ENCODE data around the gene CCDC88B. TPM values are rescaled to one million over a fixed set of nuclear protein-coding genes. Genes with fewer than 3 reads are reported as not detected.

Gene CCDC88B
- total and polyA plus RNA-seq, 2 of the 8 experiments (the other 6 are each of a cell fraction or from before 2014, with no cell fraction given): 5.9 to 12.5 TPM

DNA sequence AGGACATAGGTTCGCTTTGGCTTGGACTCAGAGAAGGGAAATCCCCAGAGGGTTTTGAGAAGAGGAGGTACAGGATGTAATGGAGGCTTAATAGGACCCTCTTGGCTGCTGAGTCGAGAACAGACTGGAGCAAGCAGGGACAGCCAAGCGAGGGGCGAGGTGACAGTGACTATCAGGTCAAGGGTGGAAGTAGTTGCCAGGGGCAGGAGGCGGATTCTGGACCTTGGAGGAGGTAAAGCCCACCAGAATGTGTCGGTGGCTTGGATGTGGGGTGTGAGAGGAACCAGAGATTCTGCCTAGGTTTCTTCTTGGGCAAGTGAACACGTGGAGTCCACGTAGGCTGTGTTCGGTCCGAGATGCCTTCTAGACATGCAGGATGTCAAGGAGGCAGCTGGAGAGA lies 27.1 kb upstream of the CCDC88B start:
- Histone ChIP-seq H4K20me1 (replicated peaks in 1 of 2; ENCODE audit: control insufficient read depth in 1 of 2, insufficient read depth in 2 of 2, low read length in 2 of 2) (peaks cover under 1 to 3% of the 10 kb centered on the region in 2 experiments), H3K27ac (ENCODE audit: low read depth, low read length) (no peak overlapping the region), H3K23ac (ENCODE audit: insufficient read length) (no peak overlapping the region), H2BK15ac (ENCODE audit: low read length) (no peak overlapping the region), H3K56ac (replicated peaks; ENCODE audit: insufficient read length, low read depth, low read length) (no peak overlapping the region), H2BK20ac (ENCODE audit: low read length) (no peak overlapping the region), H3K4me2 (ENCODE audit: insufficient read depth in 1 of 2, low read depth in 2 of 2, low read length in 2 of 2) (no peak overlapping the region), H3K4me1 (replicated peaks in 1 of 4; ENCODE audit: control insufficient read depth in 3 of 4, insufficient read depth in 4 of 4, low read length in 3 of 4) (peaks cover 0 to 5% (median 2%) of the 10 kb centered on the region in 4 experiments; a peak in 4 of 7 replicates), H2BK12ac (ENCODE audit: low read depth, low read length) (no peak overlapping the region), H3K18ac (ENCODE audit: extremely low read depth, low read length) (no peak overlapping the region), H3K27me3 (replicated peaks in 1 of 4; ENCODE audit: control insufficient read depth in 3 of 4, extremely low read depth in 1 of 4, insufficient read depth in 3 of 4, low read length in 3 of 4) (no peaks in the 10 kb centered on the region), H3K9me3 (ENCODE audit: insufficient read depth in 2 of 2, low read depth in 1 of 2, low read length in 1 of 2) (no peaks in the 10 kb centered on the region), H4K91ac (replicated peaks; ENCODE audit: insufficient read length, low read length) (no peak overlapping the region), H3K79me2 (ENCODE audit: control insufficient read depth in 1 of 2, insufficient read depth in 2 of 2, low read length in 2 of 2) (peaks cover 0 to 12% of the 10 kb centered on the region in 2 experiments; a peak in 2 of 4 replicates), H4K5ac (ENCODE audit: insufficient read length, low read depth, low read length) (no peak overlapping the region), H3K79me1 (ENCODE audit: low read depth, low read length) (peaks cover 5% of the 10 kb centered on the region; the same call in 1 of the 2 replicates), H2BK5ac (ENCODE audit: low read depth, low read length) (0 out of 2 replicates have a peak overlapping the region, but pooled peaks have one; percentile 44), H3K4me3 (ENCODE audit: extremely low read depth in 1 of 4, insufficient read depth in 2 of 4, low read depth in 3 of 4, low read length in 4 of 4) (no peak overlapping the region), H3K9ac (replicated peaks in 1 of 4; ENCODE audit: extremely low read depth in 1 of 4, low read depth in 3 of 4, low read length in 3 of 4) (no peak overlapping the region), H3K36me3 (ENCODE audit: control insufficient read depth in 2 of 4, insufficient read depth in 4 of 4, low read length in 3 of 4) (peaks cover 0 to 16% (median 10%) of the 10 kb centered on the region in 4 experiments; a peak in 7 of 8 replicates), H3K23me2 (ENCODE audit: low read depth, low read length) (peaks cover 2% of the 10 kb centered on the region; the same call in 1 of the 2 replicates), H2AFZ (ENCODE audit: low read length) (no peak overlapping the region), H3K14ac (ENCODE audit: insufficient read length) (no peak overlapping the region), H4K8ac (ENCODE audit: extremely low read depth, insufficient read depth, low read length) (no peak overlapping the region), H2BK120ac (replicated peaks; ENCODE audit: low read depth, low read length) (no peak overlapping the region), H3K4ac (replicated peaks; ENCODE audit: insufficient read length, low read depth, low read length) (no peak overlapping the region), H2AK5ac (ENCODE audit: low read depth, low read length) (no peak overlapping the region)
- DNase-seq (ENCODE audit: low read depth in 1 of 2, low spot score in 2 of 2): no peak
- WGBS, 2 experiments (ENCODE audit: extremely low coverage in 1 of 2, insufficient coverage in 1 of 2, insufficient read length in 1 of 2, insufficient replicate concordance in 2 of 2, low coverage in 1 of 2, low lambda C conversion rate in 2 of 2, missing lambda C conversion rate in 1 of 2): 86% methylated on average over 10 of the region's 10 CpGs; no CpG with 5 or more reads in 1 of the 2 experiments
- POLR2A ChIA-PET (ENCODE audit: partially characterized antibody): interaction anchor here (1.2 to 1.7 kb wide), 4 partner anchors 9 to 48 kb away, joined by 3 to 4 read pairs (median 3); no protein-coding TSS in a partner anchor
- CTCF ChIA-PET (ENCODE audit: partially characterized antibody): interaction anchor here (1.2 to 20.8 kb wide), 5 partner anchors 9 to 338 kb away, joined by 3 to 614 read pairs (median 6); partner anchors contain the start of gene CCDC88B
- FAIRE-seq: no peak
- TF ChIP-seq YY1 (IDR thresholded peaks at IDR 0.05; ENCODE audit: low read depth, low read length): no peak
- TF ChIP-seq KDM1A (IDR thresholded peaks at IDR 0.05; ENCODE audit: borderline replicate concordance, low read length): no peak
- TF ChIP-seq POLR2A (IDR thresholded peaks at IDR 0.05; ENCODE audit: control extremely low read depth in 1 of 2, low read depth in 2 of 2, low read length in 2 of 2): no peak
- TF ChIP-seq, protein P1, sequence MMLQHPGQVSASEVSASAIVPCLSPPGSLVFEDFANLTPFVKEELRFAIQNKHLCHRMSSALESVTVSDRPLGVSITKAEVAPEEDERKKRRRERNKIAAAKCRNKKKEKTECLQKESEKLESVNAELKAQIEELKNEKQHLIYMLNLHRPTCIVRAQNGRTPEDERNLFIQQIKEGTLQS (IDR thresholded peaks at IDR 0.05; ENCODE audit: insufficient read depth, low read depth, low read length): no peak
- no peak for TF ChIP-seq BCL11A (IDR thresholded peaks at IDR 0.05; ENCODE audit: low read depth in 2 of 2, low read length in 2 of 2)
- no peak for TF ChIP-seq SUZ12 (IDR thresholded peaks at IDR 0.05; ENCODE audit: low read length)
- TF ChIP-seq BACH1 (IDR thresholded peaks at IDR 0.05; ENCODE audit: low read length): no peak
- no peak for TF ChIP-seq BRCA1 (IDR thresholded peaks at IDR 0.05; ENCODE audit: low read depth, low read length)
- no peak for TF ChIP-seq RBBP5 (IDR thresholded peaks at IDR 0.05; ENCODE audit: borderline replicate concordance, low read depth, low read length)
- TF ChIP-seq SP4 (IDR thresholded peaks at IDR 0.05; ENCODE audit: low read length): no peak
- no peak for TF ChIP-seq ASH2L (IDR thresholded peaks at IDR 0.05; ENCODE audit: low read length)
- no peak for TF ChIP-seq RFX5 (IDR thresholded peaks at IDR 0.05; ENCODE audit: borderline replicate concordance, low read depth, low read length)
- no peak for TF ChIP-seq SIX5 (IDR thresholded peaks at IDR 0.05; ENCODE audit: low read depth, low read length)

All from H1 (cell line).